HG03196 (cell line): ENCODE results near the gene MT1B.

Source experiments
- ATAC-seq: cut with Tn5 transposase; IDR thresholded peaks from one replicate; pipeline ENCODE4 v1.9.1; 2021; ENCODE audit not compliant: unreplicated experiment

The MT1B gene

DNA sequence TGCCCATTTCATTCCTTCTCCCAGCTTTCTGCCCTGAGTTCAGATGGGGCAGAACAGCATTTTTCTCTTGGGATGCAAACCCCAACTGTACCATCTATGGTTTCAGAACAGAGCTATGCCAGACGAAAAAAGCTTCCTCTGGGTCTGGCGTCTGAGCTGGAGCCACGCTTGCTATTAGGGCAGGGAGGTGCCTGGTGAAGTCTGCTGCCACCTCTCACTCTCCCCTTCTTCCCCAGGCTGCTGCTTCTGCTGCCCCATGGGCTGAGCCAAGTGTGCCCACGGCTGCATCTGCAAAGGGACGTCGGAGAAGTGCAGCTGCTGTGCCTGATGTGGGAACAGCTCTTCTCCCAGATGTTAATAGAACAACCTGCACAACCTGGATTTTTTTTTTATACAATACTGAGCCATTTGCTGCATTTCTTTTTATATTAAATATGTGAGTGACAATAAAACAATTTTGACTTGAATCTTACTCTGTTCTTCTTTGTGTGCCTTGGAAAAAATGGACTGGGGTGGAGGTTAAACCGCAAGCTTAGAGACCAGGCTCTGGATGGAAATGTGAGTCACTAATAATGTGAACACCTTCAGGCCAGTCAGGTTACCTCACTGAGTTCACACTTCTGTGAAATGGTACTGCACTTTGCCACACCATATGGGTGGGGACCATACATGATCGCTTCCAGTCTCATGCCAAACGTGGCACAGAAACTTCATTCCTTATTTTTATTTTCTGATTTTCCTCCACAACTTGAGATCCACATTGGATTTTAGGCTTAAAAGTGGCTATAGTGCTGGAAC is 14.9 kb upstream of the MT1B start:
- ATAC-seq: no peak

DNA sequence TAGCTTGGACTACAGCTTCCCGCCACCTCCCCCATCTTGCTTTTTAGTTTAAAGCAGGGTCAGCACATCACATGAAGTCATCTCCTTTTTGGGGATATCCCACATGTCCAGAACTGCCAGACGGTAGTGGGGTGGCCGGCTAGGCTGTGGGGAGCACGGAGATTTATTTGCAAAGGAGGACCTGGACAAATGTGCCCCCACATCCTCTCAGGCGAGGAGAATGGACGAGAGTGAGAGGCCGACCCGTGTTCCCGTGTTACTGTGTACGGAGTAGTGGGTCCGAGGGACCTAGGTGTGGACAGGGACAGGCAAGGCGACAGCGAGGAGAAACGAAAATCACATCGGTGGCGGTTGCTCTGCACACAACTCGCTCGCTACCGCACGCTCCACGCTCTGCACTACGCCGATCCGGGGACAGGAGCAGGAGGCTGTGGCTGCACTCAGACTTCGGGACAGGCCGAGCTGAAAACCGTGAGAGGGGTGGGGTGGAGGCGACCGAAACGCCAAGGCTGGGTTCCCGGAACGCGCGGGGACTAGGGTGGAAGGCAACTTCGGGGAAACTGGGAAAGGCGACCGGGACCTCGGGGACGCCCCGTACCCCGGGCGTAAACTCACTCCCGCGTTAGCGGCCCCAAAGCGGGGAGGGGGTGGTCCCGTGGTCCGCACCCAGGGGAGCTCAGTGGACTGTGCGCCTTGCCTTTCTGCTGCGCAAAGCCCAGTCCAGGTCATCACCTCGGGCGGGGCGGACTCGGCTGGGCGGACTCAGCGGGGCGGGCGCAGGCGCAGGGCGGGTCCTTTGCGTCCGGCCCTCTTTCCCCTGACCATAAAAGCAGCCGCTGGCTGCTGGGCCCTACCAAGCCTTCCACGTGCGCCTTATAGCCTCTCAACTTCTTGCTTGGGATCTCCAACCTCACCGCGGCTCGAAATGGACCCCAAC is 13.6 kb upstream of the MT1B start, which contains the start of gene MT1A:
Gene MT1A (plus strand): TSS at position 853 of the 937 bp plus-strand sequence. CDS start 73 bp downstream, at position 926.
- ATAC-seq: no peak

DNA sequence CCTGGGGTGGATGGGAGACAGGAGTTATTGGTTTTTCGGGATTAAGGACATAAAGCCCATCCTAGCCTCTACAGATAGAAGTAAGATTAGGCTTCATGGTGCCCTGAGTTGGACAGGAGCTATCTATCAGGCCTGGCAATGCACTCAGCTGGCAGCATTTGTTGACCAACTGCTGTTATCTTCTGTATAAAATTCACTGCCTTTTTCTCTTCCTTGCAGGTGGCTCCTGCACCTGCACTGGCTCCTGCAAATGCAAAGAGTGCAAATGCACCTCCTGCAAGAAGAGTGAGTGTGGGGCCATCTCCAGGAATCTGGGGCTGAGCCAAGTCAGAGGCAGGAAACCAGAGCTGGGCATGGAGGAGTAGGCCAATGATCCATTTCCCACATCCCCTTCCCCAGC is 12.6 kb upstream of the MT1B start:
- ATAC-seq: no peak

DNA sequence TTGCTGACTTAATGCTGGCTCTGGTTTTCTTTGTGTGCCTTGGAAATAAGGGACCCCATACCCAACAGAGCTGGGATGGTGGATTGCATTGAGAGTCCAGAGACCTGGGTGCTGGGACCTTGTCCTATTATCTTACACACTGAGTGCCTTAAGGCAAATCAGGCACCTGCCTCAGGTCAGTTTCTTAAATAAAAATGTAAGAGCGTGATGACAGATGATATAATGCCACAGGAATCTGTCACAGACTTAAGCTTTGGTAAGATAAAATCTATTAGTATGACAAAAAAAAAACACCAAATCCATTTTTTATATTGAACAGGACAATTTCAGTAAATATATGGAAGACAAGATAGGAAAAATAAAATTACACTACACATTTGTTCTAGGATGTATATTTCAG is 11.6 kb upstream of the MT1B start:
- ATAC-seq: no peak

DNA sequence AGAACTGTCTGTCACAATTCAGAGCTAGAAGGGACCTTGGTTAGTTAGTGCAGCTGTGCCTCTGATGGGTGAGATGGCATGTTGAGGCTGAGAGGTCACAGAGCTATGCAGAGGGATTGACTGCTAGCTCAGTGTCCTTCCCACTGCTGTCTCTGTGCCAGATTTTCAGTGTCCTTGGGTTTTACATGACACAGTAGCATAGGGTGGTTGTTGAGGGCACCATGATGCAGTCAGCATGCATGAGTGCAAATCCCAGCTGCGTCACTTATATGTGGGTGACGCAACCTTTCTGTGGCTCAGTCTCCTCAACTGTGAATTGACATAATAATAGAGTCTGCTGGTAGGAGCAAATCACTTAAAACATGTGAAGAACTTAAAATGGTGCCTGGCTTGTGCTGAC is 10.5 kb upstream of the MT1B start:
- ATAC-seq: no peak

DNA sequence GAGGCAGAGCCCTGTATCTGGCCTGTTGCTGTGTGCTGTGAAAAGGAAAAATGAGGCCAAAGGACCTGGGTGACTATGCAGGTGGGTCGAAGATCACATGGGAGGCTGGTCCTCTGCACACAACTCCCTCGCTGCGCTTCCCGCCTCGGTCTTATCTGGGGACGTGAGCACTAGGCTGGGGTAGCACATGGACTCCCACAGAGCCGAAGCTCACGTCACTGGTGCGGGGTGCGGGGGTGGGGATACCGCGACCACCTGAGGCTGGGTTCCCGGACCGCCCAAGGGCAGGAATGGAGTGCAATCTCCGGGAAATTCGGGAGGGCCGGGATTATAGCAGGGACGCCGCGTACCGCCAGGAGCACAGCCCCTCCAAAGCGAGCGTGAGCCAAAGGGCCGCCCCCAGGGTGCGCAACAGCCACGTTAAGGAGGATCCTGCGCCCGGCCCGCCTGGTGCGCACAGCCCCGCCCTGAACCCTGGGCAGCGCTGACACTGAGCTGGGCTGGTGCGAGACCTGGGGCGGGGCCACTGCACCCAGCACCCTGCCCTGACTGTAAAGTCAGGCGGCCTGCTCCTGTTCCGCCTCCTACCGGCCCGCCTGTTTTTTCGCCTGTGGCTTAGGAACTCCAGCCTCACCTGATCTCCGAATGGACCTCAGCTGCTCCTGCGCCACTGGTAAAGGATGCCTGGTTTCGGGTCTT is 8.5 kb upstream of the MT1B start:
- ATAC-seq: no peak

DNA sequence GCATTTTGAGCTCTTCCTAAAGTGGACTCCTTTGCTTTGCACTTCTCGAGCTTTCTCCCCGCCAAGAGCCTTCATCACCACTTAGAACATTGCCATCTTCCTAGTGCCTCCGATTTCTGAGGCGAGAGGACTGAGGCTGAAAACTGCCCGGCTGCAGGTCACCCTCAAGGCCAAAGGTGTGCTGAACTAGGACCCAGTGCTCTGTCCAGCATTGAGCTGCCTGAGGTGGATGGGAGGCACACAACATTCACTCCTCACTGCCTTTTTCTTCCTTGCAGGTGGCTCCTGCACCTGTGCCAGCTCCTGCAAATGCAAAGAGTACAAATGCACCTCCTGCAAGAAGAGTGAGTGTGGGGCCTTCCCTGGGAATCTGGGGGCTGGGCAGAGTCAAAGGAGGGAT is 7.9 kb upstream of the MT1B start:
- no peak for ATAC-seq

DNA sequence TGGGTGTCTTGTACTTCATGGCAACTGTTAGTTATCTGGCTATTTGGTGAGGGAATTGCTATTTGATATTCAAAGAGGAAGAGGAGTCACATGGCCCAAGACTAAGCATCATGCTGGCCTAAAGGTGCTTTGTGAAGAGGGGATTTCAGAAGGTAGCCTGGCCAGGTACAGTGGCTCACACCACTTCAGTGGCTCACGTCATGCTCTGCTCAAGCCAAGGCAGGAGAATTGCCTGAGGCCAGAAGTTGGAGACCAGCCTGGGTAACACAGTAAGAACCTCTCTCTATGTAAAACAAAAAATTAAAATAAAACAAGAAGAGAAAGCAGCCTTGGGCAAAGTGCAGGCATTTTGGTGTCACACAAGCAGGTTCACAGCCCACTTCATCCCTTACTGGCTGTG is 6.4 kb upstream of the MT1B start:
- no peak for ATAC-seq

DNA sequence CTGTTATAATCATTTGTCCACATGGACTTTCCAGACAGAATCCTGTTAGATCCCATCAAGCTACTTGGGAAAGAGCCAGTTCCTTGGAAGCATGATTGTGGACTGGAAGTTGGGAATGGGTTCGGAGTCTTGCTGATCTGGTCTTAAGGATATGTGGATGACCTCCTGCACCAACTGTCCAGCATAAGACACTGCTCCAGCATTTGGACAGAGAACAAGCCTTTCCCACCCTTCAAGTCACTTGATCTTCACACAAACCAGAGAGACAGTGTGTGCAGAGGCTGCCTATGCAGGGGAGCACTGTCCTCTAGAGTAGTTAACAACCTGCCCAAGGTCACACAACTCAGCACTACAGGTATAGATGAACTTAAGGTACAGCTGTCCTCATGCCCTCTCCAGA is 5.8 kb upstream of the MT1B start:
- no peak for ATAC-seq

DNA sequence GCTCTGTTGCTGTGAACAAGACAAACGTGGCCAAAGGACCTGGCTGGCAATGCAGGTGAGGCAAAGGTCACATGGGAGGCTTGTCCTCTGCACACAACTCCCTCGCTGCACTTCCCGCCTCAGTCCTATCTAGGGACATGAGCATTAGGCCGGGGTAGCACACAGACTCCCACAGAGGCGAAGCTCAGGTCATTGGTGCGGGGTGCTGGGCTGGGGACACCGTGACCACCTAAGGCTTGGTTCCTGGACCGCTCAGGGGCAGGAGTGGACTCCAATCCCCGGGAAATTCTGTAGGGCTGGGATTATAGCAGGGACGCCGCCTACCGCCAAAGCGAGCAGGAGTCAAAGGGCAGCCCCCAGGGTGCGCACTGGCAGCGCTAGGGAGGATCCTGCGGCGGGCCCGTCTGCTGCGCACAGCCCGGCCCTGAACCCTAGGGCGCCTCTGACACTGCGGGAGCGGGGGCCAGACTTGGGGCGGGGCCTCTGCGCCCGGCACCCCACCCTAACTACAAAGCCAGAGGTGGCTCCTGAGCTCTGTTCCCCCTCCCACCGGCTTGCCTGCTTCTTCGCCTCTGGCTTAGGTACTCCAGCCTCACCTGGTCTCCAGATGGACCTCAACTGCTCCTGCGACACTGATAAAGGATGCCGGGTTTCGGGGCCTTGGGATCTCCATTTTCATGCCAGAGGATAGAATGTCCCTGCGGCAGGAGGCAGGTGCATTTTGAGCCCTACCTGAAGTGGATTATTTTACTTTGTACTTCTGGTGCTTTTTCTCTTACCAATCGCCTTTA is 3.9 kb upstream of the MT1B start:
- ATAC-seq: no peak

DNA sequence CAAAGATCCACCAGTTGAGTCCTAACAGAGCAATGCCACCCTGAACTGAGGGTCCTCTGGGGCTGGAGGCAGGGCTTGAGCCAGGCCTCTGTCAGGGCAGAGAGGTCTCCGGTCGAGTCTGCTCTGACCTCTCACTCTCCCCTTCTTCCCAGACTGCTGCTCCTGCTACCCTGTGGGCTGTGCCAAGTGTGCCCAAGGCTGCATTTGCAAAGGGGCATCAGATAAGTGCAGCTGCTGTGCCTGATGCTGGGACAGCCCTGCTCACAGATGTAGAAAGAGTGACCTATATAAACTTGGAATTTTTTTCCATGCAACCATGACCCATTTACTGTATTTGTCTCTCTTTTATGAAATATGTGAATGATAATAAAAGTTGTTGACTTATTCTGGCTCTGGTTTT is 2.4 kb upstream of the MT1B start:
- ATAC-seq: no peak

DNA sequence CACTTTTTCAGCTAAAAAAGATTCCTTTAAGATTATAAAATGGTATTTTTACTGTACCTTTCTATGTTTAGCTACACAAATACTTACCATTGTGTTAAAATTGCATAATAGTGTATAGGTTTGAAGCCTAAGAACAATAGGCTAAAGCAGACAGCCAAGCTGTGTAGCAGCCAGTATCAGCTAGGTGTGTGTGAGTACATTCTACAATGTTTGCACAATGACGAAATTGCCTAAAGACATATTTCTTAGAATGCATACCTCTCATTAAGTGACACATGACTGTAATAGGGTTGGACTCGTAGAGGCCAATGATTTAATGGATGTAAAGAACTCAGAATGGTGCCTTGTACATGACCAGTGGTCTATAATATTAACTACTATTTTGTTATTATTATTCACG is 1.9 kb upstream of the MT1B start:
- no peak for ATAC-seq

DNA sequence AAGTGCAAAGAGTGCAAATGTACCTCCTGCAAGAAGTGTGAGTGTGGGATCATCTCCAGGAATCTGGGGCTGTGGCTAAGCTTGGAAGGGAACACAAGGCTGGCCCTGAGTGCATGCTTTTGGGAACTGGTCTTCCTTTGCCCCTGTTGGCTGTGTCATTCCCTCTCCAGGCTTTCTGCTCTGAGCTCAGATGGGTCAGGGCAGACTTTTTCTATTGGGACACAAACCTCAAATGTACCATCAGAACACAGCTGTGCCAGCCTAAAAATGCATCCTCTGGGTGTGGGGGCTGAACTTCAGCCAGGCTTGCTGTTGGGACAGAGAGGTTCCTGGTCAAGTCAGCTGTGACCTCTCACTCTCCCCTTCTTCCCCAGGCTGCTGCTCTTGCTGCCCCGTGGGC is 914 bp downstream of the MT1B start:
- ATAC-seq: no peak

DNA sequence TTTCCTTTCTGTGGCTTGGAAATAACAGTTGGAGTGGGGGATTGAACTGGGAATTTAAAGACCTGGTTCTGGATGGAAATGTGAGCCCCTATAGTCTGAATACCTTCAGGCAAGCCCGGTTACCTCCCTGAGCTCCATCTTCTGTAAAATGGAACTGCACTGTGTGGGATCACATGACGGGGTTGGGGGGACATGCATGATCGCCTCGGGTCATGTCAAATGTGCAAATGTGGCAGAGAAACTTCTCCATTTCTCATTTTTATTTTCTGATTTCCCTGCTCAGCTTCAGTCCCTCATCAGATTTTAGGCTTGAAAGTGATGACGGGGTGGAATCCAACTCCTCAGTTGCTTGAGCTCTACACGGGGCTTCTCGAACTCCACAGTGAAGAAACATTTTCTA is 1.5 kb downstream of the MT1B start:
- no peak for ATAC-seq

DNA sequence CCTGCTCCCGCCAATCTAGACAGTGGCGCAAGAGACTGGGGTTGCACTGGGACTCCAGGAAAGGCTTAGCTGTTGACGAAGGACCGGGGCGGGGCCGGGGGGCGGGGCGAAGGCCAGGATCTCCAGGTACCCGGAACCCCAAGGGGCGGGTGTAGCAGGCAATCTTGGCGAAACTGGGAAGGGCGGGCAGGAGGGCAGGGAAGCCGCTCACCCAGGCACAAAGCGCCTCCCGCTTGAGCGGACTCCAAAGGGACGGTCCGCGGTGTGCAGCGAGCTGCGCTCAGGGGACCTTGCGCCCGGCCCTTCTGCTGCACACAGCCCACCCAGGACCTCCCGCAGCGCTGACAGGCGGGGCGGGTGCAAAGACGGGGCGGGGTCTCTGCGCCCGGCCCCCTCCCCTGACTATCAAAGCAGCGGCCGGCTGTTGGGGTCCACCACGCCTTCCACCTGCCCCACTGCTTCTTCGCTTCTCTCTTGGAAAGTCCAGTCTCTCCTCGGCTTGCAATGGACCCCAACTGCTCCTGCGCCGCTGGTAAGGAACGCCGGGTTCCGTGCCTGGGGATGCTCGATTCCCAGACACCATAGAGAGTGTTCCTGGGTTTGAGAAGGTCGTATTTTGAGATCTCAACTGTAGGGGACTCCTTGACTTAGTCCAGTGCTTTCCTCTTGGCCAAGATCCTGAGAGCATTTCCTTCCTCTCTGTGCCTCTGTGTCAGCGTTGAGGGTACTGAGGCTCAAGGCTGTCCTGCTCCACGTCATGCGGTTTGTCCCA is 6.1 kb downstream of the MT1B start, which contains the start of gene MT1F:
Gene MT1F (plus strand): TSS at position 405 of the 772 bp plus-strand sequence. CDS start 100 bp downstream, at position 505.
- ATAC-seq: no peak

DNA sequence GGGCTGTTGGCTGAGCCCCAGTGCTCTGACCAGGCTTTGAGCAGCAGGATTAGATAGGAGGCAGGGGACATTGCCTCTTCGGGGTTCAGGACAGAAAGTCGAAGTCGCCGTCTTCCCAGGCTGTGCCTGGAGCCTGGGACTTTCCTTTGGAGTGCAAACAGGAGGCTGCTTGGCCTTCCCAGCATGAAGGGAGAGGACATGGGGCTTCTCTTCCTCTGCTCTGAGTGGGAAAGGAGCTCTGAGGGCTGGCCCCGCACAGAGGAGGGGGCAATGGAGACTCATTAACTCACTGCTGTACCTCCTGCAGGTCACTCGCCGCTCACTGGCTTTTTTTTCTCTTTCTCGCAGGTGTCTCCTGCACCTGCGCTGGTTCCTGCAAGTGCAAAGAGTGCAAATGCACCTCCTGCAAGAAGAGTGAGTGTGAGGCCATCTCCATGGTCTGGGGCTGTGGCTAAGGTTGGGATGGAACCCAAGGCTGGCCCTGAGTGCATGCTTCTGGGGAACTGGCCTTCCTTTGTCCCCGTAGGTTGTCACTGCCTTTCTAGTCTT is 6.7 kb downstream of the MT1B start:
- ATAC-seq: no peak

DNA sequence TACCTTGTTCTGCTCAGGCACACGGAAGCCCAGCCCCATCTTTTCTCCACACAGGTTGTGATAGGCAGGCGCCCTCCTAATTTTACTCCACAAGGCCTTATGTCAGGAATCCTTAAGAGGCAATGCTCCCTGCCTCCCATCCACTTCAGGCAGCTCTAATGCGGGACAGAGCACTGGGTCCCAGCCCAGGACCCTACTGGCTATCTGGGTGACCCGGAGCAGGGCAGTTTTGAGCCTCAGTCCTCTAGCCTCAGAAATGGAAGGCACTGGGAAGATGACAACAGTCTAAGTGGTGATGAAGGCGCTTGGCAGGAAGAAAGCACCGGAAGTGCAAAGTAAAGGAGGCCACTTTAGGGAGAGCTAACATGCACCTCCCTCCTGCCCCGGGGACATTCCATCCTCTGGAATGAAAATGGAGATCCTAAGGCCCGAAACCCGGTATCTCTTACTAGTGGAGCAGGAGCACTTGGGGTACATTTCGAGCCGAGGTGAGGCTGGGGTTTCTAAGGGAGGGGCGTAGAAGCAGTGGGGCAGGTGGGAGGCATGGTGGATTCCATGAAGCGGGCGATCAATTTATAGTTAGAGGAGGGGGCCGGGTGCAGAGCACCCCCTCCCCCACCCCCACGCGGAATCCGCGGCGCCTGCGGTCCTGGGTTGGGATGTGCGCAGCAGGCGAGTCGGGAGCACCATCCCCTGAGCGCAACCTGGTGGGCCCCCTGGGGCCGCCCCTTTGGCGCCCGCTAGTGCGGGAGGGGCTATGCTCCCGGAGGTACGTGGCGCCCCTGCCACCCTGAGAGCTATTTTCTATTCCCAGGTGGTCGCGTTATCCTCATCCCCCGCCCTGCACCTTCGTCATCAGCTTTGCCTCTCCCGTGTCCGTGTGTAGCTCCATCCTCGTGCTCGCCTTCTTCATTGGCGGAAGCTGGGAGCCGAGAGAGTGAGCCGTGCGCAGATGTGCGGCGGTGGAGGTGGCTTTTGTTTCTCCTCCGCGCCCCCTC is 11.0 kb downstream of the MT1B start:
- ATAC-seq: no peak

DNA sequence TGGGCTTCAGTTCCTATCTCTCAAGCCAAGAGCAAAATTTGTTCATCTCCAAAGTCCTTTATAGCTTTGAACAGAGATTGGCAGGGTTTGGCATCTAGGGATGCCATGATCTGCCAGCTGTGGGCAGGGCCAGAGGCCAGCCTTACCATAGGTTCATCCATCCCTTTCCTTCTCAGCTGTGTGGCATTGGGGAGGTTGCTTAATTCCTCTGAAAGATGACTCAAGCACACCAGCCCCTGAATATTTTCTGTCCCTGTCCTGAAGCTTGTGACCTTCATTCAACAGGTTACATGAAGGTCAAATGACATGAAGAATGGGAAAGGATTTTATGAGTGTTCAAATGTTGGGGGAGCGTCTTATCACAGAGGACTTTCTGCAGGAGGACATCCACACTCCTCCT is 12.8 kb downstream of the MT1B start:
- ATAC-seq: no peak
